ENCODE data around the gene LINC00305.

- TF ChIP-seq HDAC2 (IDR thresholded peaks at IDR 0.05; ENCODE audit: borderline replicate concordance in 1 of 2, low read depth in 2 of 2, low read length in 2 of 2), result no peak
- no peak for TF ChIP-seq ZNF274 (IDR thresholded peaks at IDR 0.05; ENCODE audit: borderline replicate concordance, extremely low read depth, low read length)
- no peak for TF ChIP-seq RNF2 (IDR thresholded peaks at IDR 0.05; ENCODE audit: borderline replicate concordance, low read depth, low read length, missing control alignments, poor library complexity, severe bottlenecking)
- TF ChIP-seq SP1 (IDR thresholded peaks at IDR 0.05; ENCODE audit: low read depth, low read length), result no peak
- no peak for TF ChIP-seq CTCF (IDR thresholded peaks at IDR 0.05; ENCODE audit: control extremely low read depth in 1 of 3, insufficient read depth in 1 of 3, low read depth in 1 of 3, low read length in 3 of 3)
- no peak for TF ChIP-seq POLR2A (IDR thresholded peaks at IDR 0.05; ENCODE audit: control extremely low read depth in 1 of 2, low read depth in 2 of 2, low read length in 2 of 2)
- TF ChIP-seq MAX (IDR thresholded peaks at IDR 0.05), result no peak
- no peak for TF ChIP-seq YY1 (IDR thresholded peaks at IDR 0.05; ENCODE audit: low read depth, low read length)
- TF ChIP-seq POLR2AphosphoS5 (IDR thresholded peaks at IDR 0.05; ENCODE audit: low read depth, low read length), result no peak
- TF ChIP-seq BRCA1 (IDR thresholded peaks at IDR 0.05; ENCODE audit: low read depth, low read length), result no peak
- TF ChIP-seq POU5F1 (IDR thresholded peaks at IDR 0.05; ENCODE audit: low read depth, low read length), result no peak
These were observed 21.7 kb downstream of the LINC00305 start for GRCh38 chr18:64127172-64127571.
